NCI-H2081 treated with DMSO at 0.1 percent for 48 hours (cell line): ENCODE data around the gene EIF2B2.
"Not testable (repeated sequence)": the region's sequence is repeated elsewhere in the genome, so short reads cannot be mapped to it uniquely, and the experiment has no call there.

Experiments used
- DNase-seq: peaks from one replicate; lab custom pipeline; 2025; lab: John Stamatoyannopoulos, UW

Gene EIF2B2

GRCh38 chr14:74995781-74996180 lies 6.9 kb upstream of the EIF2B2 start:
- not testable (repeated sequence) for DNase-seq

- DNase-seq: no peak
Observed at GRCh38 chr14:75001261-75001660, 1.5 kb upstream of the EIF2B2 start.

- DNase-seq: no peak
Observed at GRCh38 chr14:75001899-75002298, 822 bp upstream of the EIF2B2 start.

- DNase-seq: no peak
Observed at GRCh38 chr14:75003250-75004027, 718 bp downstream of the EIF2B2 start.

- DNase-seq: no peak
Observed at GRCh38 chr14:75005357-75005756, 2.6 kb downstream of the EIF2B2 start.

GRCh38 chr14:75009176-75009575 lies 6.5 kb downstream of the EIF2B2 start:
- DNase-seq: no peak

- no peak for DNase-seq
Observed at GRCh38 chr14:75010472-75011093, 7.9 kb downstream of the EIF2B2 start.

GRCh38 chr14:75011356-75011994 lies 8.8 kb downstream of the EIF2B2 start:
- no peak for DNase-seq

GRCh38 chr14:75013290-75013689 lies 10.6 kb downstream of the EIF2B2 start:
- DNase-seq: no peak

- no peak for DNase-seq
Observed at GRCh38 chr14:75015496-75015895, 12.8 kb downstream of the EIF2B2 start.

- DNase-seq: no peak
Observed at GRCh38 chr14:75016815-75017214, 14.1 kb downstream of the EIF2B2 start.

GRCh38 chr14:75018694-75019093 lies 16.0 kb downstream of the EIF2B2 start:
- no peak for DNase-seq

- DNase-seq: no peak
Observed at GRCh38 chr14:75022655-75023054, 19.9 kb downstream of the EIF2B2 start.

- DNase-seq: no peak
Observed at GRCh38 chr14:75023108-75023507, 20.4 kb downstream of the EIF2B2 start.

GRCh38 chr14:75025082-75025481 lies 22.4 kb downstream of the EIF2B2 start:
- DNase-seq: no peak

GRCh38 chr14:75025876-75026275 lies 23.2 kb downstream of the EIF2B2 start:
- no peak for DNase-seq

GRCh38 chr14:75030147-75030546 lies 27.4 kb downstream of the EIF2B2 start:
- DNase-seq: no peak

GRCh38 chr14:75032939-75033338 lies 30.2 kb downstream of the EIF2B2 start:
- DNase-seq: no peak

- no peak for DNase-seq
Observed at GRCh38 chr14:75040507-75040906, 37.8 kb downstream of the EIF2B2 start.

GRCh38 chr14:75040959-75041358 lies 38.2 kb downstream of the EIF2B2 start:
- DNase-seq: no peak

GRCh38 chr14:75041613-75042012 lies 38.9 kb downstream of the EIF2B2 start:
- no peak for DNase-seq

- no peak for DNase-seq
Observed at GRCh38 chr14:75042035-75042434, 39.3 kb downstream of the EIF2B2 start.

GRCh38 chr14:75044322-75044721 lies 41.6 kb downstream of the EIF2B2 start:
- DNase-seq: no peak
